ENCODE results near the gene SF3B3.
"Not testable (repeated sequence)": the region's sequence is repeated elsewhere in the genome, so short reads cannot be mapped to it uniquely, and the experiment has no call there.

The SF3B3 gene

GRCh38 chr16:70510216-70510615 lies 13.4 kb upstream of the SF3B3 start:
- DNase-seq (ENCODE audit: insufficient read length, low spot score) (no peak), FAIRE-seq (no peak)

- no peak for DNase-seq (ENCODE audit: insufficient read length, low spot score)
- no peak for FAIRE-seq
Measured at GRCh38 chr16:70511833-70512232, 11.8 kb upstream of the SF3B3 start.

GRCh38 chr16:70512456-70512855 lies 11.2 kb upstream of the SF3B3 start:
- no peak for FAIRE-seq
- no peak for DNase-seq (ENCODE audit: insufficient read length, low spot score)

- FAIRE-seq (peak; percentile 60), DNase-seq (ENCODE audit: insufficient read length, low spot score) (peak; percentile 22)
Measured at GRCh38 chr16:70520612-70521297, 2.9 kb upstream of the SF3B3 start.

- FAIRE-seq (no peak), DNase-seq (ENCODE audit: insufficient read length, low spot score) (peak; percentile 16)
Measured at GRCh38 chr16:70522216-70523075, 1.2 kb upstream of the SF3B3 start.

- peak; percentile 66 for FAIRE-seq
Measured at GRCh38 chr16:70523076-70523742, 407 bp upstream of the SF3B3 start, which contains the start of gene COG4. TSS of gene COG4 (minus strand) at chr16:70523554. CDS start at chr16:70523543, 11 bp downstream.

GRCh38 chr16:70524399-70524825 lies 796 bp downstream of the SF3B3 start:
- peak; percentile 26 for FAIRE-seq
- not testable (repeated sequence) for DNase-seq (ENCODE audit: insufficient read length, low spot score)

More at GRCh38 chr16:70523076-70523742, 407 bp upstream of the SF3B3 start, which contains the start of gene COG4:
- DNase-seq (ENCODE audit: insufficient read length, low spot score) = peak; percentile 61

- no peak for FAIRE-seq
- no peak for DNase-seq (ENCODE audit: insufficient read length, low spot score)
Measured at GRCh38 chr16:70526403-70526802, 2.8 kb downstream of the SF3B3 start.

GRCh38 chr16:70527315-70527996 lies 3.8 kb downstream of the SF3B3 start:
- DNase-seq (ENCODE audit: insufficient read length, low spot score) (no peak), FAIRE-seq (no peak)

GRCh38 chr16:70529051-70529777 lies 5.6 kb downstream of the SF3B3 start:
- DNase-seq (ENCODE audit: insufficient read length, low spot score) (no peak), FAIRE-seq (no peak)

GRCh38 chr16:70529954-70530353 lies 6.3 kb downstream of the SF3B3 start:
- DNase-seq (ENCODE audit: insufficient read length, low spot score); FAIRE-seq: not testable (repeated sequence)

- FAIRE-seq (no peak), DNase-seq (ENCODE audit: insufficient read length, low spot score) (no peak)
Measured at GRCh38 chr16:70534971-70535370, 11.4 kb downstream of the SF3B3 start.

GRCh38 chr16:70540994-70541393 lies 17.4 kb downstream of the SF3B3 start:
- FAIRE-seq (no peak), DNase-seq (ENCODE audit: insufficient read length, low spot score) (no peak)

- DNase-seq (ENCODE audit: insufficient read length, low spot score) (no peak), FAIRE-seq (no peak)
Measured at GRCh38 chr16:70544548-70544947, 20.9 kb downstream of the SF3B3 start.

GRCh38 chr16:70548936-70549335 lies 25.3 kb downstream of the SF3B3 start:
- no peak for DNase-seq (ENCODE audit: insufficient read length, low spot score)
- no peak for FAIRE-seq

- FAIRE-seq = no peak
- DNase-seq (ENCODE audit: insufficient read length, low spot score) = no peak
Measured at GRCh38 chr16:70550082-70550481, 26.5 kb downstream of the SF3B3 start.

- no peak for FAIRE-seq
Measured at GRCh38 chr16:70551788-70552187, 28.2 kb downstream of the SF3B3 start.

GRCh38 chr16:70552675-70553074 lies 29.1 kb downstream of the SF3B3 start:
- DNase-seq (ENCODE audit: insufficient read length, low spot score) = no peak
- FAIRE-seq = no peak

More at GRCh38 chr16:70551788-70552187, 28.2 kb downstream of the SF3B3 start:
- no peak for DNase-seq (ENCODE audit: insufficient read length, low spot score)

- DNase-seq (ENCODE audit: insufficient read length, low spot score) (no peak), FAIRE-seq (no peak)
Measured at GRCh38 chr16:70553645-70554044, 30.0 kb downstream of the SF3B3 start.

- no peak for FAIRE-seq
Measured at GRCh38 chr16:70556063-70556462, 32.4 kb downstream of the SF3B3 start.

More at GRCh38 chr16:70556063-70556462, 32.4 kb downstream of the SF3B3 start:
- DNase-seq (ENCODE audit: insufficient read length, low spot score) = no peak

Data from GM19239 (cell line).